Fibroblast of skin of scalp (primary cell): ENCODE results near the gene PEAR1. TPM values are rescaled to one million over a fixed set of nuclear protein-coding genes. Genes with fewer than 3 reads are reported as not detected.
A peak's percentile ranks its signal among the peaks of the same experiment; 100 is the strongest.

Experiments
- DNase-seq: peaks from one replicate; pipeline ENCODE4 v3.0.0-alpha.2; 2013
- polyA plus RNA-seq, 2 experiments: library from polyadenylated mRNA; unstranded; fragments of 120-200 nt; gene quantifications; one replicate each; pipeline ENCODE4 v1.2.1, GENCODE V29; 2013; ENCODE audit not compliant: insufficient read length in 2 of 2

Gene PEAR1
- polyA plus RNA-seq (2013, experiment 1 of 2; ENCODE audit: insufficient read length), result 36.3 TPM
- polyA plus RNA-seq (2013, experiment 2 of 2; ENCODE audit: insufficient read length), result 35.4 TPM

GRCh38 chr1:156893048-156893953 is at the start of gene PEAR1:
Gene PEAR1 (plus strand): TSS chr1:156893718. CDS start chr1:156903927, 10,209 bp downstream.
- peak; percentile 65 for DNase-seq

- DNase-seq, result no peak
Measured at GRCh38 chr1:156844102-156844501, 49.4 kb upstream of the PEAR1 start.

- no peak for DNase-seq
Measured at GRCh38 chr1:156844638-156845037, 48.9 kb upstream of the PEAR1 start.

GRCh38 chr1:156845055-156845952 is 48.2 kb upstream of the PEAR1 start:
- DNase-seq, result no peak

GRCh38 chr1:156845953-156846545 is 47.5 kb upstream of the PEAR1 start:
- no peak for DNase-seq

- no peak for DNase-seq
Measured at GRCh38 chr1:156846643-156847042, 46.9 kb upstream of the PEAR1 start.

GRCh38 chr1:156847591-156848460 is 45.7 kb upstream of the PEAR1 start:
- DNase-seq, result no peak

- DNase-seq, result no peak
Measured at GRCh38 chr1:156848461-156849150, 44.9 kb upstream of the PEAR1 start.

GRCh38 chr1:156849151-156849496 is 44.4 kb upstream of the PEAR1 start:
- no peak for DNase-seq

- no peak for DNase-seq
Measured at GRCh38 chr1:156851779-156852417, 41.6 kb upstream of the PEAR1 start.

- DNase-seq, result no peak
Measured at GRCh38 chr1:156852418-156852874, 41.1 kb upstream of the PEAR1 start.

GRCh38 chr1:156853761-156854160 is 39.8 kb upstream of the PEAR1 start:
- DNase-seq, result no peak

- no peak for DNase-seq
Measured at GRCh38 chr1:156854634-156855033, 38.9 kb upstream of the PEAR1 start.

GRCh38 chr1:156856282-156856785 is 37.2 kb upstream of the PEAR1 start:
- no peak for DNase-seq

GRCh38 chr1:156857532-156857931 is 36.0 kb upstream of the PEAR1 start:
- no peak for DNase-seq

GRCh38 chr1:156858555-156858956 is 35.0 kb upstream of the PEAR1 start:
- DNase-seq, result no peak

GRCh38 chr1:156858959-156859522 is 34.5 kb upstream of the PEAR1 start, which contains the start of gene INSRR:
Gene INSRR (minus strand): TSS chr1:156859117. CDS start chr1:156858621, 496 bp downstream.
- no peak for DNase-seq

GRCh38 chr1:156859523-156860112 is 33.9 kb upstream of the PEAR1 start:
- DNase-seq, result no peak

GRCh38 chr1:156860113-156860627 is 33.3 kb upstream of the PEAR1 start:
- peak; percentile 29 for DNase-seq
